ENCODE results near the gene ZC3HAV1L. TPM values are rescaled to one million over a fixed set of nuclear protein-coding genes. Genes with fewer than 3 reads are reported as not detected.
"Not testable (repeated sequence)": the region's sequence is repeated elsewhere in the genome, so short reads cannot be mapped to it uniquely, and the experiment has no call there.

The ZC3HAV1L gene
- total and polyA plus RNA-seq, 7 donors: 0.18 to 2.4 (median 1.2) TPM

GRCh38 chr7:139032473-139032872 lies 3.4 kb downstream of the ZC3HAV1L start:
- TF ChIP-seq, protein P1, sequence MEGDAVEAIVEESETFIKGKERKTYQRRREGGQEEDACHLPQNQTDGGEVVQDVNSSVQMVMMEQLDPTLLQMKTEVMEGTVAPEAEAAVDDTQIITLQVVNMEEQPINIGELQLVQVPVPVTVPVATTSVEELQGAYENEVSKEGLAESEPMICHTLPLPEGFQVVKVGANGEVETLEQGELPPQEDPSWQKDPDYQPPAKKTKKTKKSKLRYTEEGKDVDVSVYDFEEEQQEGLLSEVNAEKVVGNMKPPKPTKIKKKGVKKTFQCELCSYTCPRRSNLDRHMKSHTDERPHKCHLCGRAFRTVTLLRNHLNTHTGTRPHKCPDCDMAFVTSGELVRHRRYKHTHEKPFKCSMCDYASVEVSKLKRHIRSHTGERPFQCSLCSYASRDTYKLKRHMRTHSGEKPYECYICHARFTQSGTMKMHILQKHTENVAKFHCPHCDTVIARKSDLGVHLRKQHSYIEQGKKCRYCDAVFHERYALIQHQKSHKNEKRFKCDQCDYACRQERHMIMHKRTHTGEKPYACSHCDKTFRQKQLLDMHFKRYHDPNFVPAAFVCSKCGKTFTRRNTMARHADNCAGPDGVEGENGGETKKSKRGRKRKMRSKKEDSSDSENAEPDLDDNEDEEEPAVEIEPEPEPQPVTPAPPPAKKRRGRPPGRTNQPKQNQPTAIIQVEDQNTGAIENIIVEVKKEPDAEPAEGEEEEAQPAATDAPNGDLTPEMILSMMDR (IDR thresholded peaks at IDR 0.05): no peak
- DNase-seq: no peak
- Histone ChIP-seq H3K4me3 (no peak overlapping the region), H3K27me3 (ENCODE audit: insufficient read depth in 3 of 3, low read length in 2 of 3) (no peaks in the 10 kb centered on the region), H3K36me3 (ENCODE audit: insufficient read depth in 1 of 2, low read depth in 1 of 2) (peaks cover 0 to 16% of the 10 kb centered on the region in 2 donors), H3K9me3 (no peaks in the 10 kb centered on the region), H3K4me1 (no peaks in the 10 kb centered on the region), H3K27ac (no peak overlapping the region)
- intact Hi-C loops (cut with DNase I): no loop called here
- 85 to 99% (median 98%) methylated on average over 4 of the region's 4 CpGs for WGBS, 3 donors
- ATAC-seq: no peak

GRCh38 chr7:139029353-139029752 lies 6.5 kb downstream of the ZC3HAV1L start:
- TF ChIP-seq, protein P1 (IDR thresholded peaks at IDR 0.05): no peak
- intact Hi-C loops (cut with DNase I): no loop called here
- Histone ChIP-seq H3K27me3 (ENCODE audit: insufficient read depth in 3 of 3, low read length in 2 of 3) (no peaks in the 10 kb centered on the region), H3K36me3 (ENCODE audit: insufficient read depth in 1 of 2, low read depth in 1 of 2) (peaks cover 0 to 19% of the 10 kb centered on the region in 2 donors), H3K4me3 (no peak overlapping the region), H3K27ac (no peak overlapping the region), H3K4me1 (no peaks in the 10 kb centered on the region), H3K9me3 (no peaks in the 10 kb centered on the region)
- ATAC-seq (no peak), DNase-seq (no peak)
- WGBS, 3 donors: 93 to 95% (median 94%) methylated on average over 3 of the region's 3 CpGs

GRCh38 chr7:139026551-139026950 lies 9.3 kb downstream of the ZC3HAV1L start:
- intact Hi-C loops (cut with DNase I): no loop called here
- no peak overlapping the region for H3K4me3 ChIP-seq
- ATAC-seq: no peak
- TF ChIP-seq, protein P1 (IDR thresholded peaks at IDR 0.05): no peak
- WGBS, 3 donors: 90 to 94% (median 93%) methylated on average over 6 of the region's 6 CpGs
- no peaks in the 10 kb centered on the region for H3K9me3 ChIP-seq
- peaks cover 0 to 19% of the 10 kb centered on the region in 2 donors for H3K36me3 ChIP-seq (ENCODE audit: insufficient read depth in 1 of 2, low read depth in 1 of 2)
- H3K27me3 ChIP-seq (ENCODE audit: insufficient read depth in 3 of 3, low read length in 2 of 3): no peaks in the 10 kb centered on the region
- no peak for DNase-seq
- H3K27ac ChIP-seq: no peak overlapping the region
- no peaks in the 10 kb centered on the region for H3K4me1 ChIP-seq

- H3K9me3 ChIP-seq; H3K4me1 ChIP-seq; intact Hi-C loops (cut with DNase I); H3K4me3 ChIP-seq; DNase-seq; H3K27ac ChIP-seq; ATAC-seq; H3K27me3 ChIP-seq (ENCODE audit: insufficient read depth in 3 of 3, low read length in 2 of 3): not testable (repeated sequence)
- peaks cover 0 to 19% of the 10 kb centered on the region in 2 donors for H3K36me3 ChIP-seq (ENCODE audit: insufficient read depth in 1 of 2, low read depth in 1 of 2)
- 92 to 93% (median 93%) methylated on average over 5 of the region's 5 CpGs for WGBS, 3 donors
Observed at GRCh38 chr7:139025861-139026260, 10.0 kb downstream of the ZC3HAV1L start.

DNA sequence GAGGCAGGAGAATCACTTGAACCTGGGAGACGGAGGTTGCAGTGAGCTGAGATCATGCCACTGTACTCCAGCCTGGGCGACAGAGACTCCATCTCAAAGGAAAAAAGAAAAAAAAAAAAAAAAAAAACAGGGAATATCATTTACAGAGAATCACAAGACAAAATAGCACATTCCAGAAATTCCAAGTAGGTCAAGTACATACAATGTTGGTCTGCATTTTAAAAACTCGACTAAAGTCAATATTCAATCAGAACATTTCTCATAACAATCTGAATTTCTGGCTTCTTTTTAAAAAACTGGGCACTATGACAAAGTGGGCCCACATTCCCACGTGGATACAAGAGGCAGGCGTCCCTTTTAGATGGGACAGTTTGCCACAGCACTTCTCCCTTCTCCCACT lies 12.8 kb downstream of the ZC3HAV1L start:
- H3K36me3 ChIP-seq (ENCODE audit: insufficient read depth in 1 of 2, low read depth in 1 of 2): peaks cover 0 to 9% of the 10 kb centered on the region in 2 donors
- TF ChIP-seq, protein P1 (IDR thresholded peaks at IDR 0.05): no peak
- no peaks in the 10 kb centered on the region for H3K4me1 ChIP-seq
- WGBS, 3 donors: 83 to 87% (median 86%) methylated on average over 5 of the region's 5 CpGs
- no peak overlapping the region for H3K27ac ChIP-seq
- no peak for DNase-seq
- intact Hi-C loops (cut with DNase I): no loop called here
- no peaks in the 10 kb centered on the region for H3K9me3 ChIP-seq
- ATAC-seq: no peak
- no peak overlapping the region for H3K4me3 ChIP-seq
- H3K27me3 ChIP-seq (ENCODE audit: insufficient read depth in 3 of 3, low read length in 2 of 3): no peaks in the 10 kb centered on the region
